Gastrocnemius medialis (tissue), 4 donors: ENCODE results near the gene RAP2A. TPM values are rescaled to one million over a fixed set of nuclear protein-coding genes. Genes with fewer than 3 reads are reported as not detected.

Source experiments
- ATAC-seq, 2 donors: fragments of 150-250 bp; one replicate each; pipeline ENCODE4 v1.9.1; 2016
- DNase-seq, 2 donors: peaks; one replicate each; pipeline ENCODE4 v3.0.0-alpha.2; 2019
- H3K27ac ChIP-seq, 4 donors: fragments of 200-600 bp; sonication (generic); 1 replicate in 1 of 4; 2 replicates in 3 of 4; pipeline ENCODE4 v1.5.1; 2016 to 2018; ENCODE audit warnings: mild to moderate bottlenecking in 2 of 4, moderate library complexity in 1 of 4
- H3K27me3 ChIP-seq, 3 donors: fragments of 200-600 bp; sonication (generic) in 2 of 3; 1 replicate in 1 of 3; 2 replicates in 2 of 3; pipeline versions ENCODE4 v1.5.1 to v1.6.0; 2016 to 2019; ENCODE audit warnings: mild to moderate bottlenecking in 1 of 3, moderate library complexity in 1 of 3
- H3K36me3 ChIP-seq, 2 donors: fragments of 200-600 bp; sonication (generic) in 1 of 2; one replicate each; pipeline ENCODE4 v1.5.1; 2017 to 2018
- H3K4me1 ChIP-seq, 2 donors: fragments of 200-600 bp; sonication (generic) in 1 of 2; one replicate each; pipeline ENCODE4 v1.5.1; 2016 to 2017; ENCODE audit warnings: mild to moderate bottlenecking in 2 of 2
- H3K4me3 ChIP-seq, 4 donors: fragments of 200-600 bp; sonication (generic) in 3 of 4; 1 replicate in 1 of 4; 2 replicates in 3 of 4; pipeline ENCODE4 v1.5.1; 2016 to 2019; ENCODE audit warnings: mild to moderate bottlenecking in 2 of 4
- H3K9me3 ChIP-seq, 3 donors: fragments of 200-600 bp; sonication (generic) in 2 of 3; 1 replicate in 1 of 3; 2 replicates in 2 of 3; pipeline ENCODE4 v1.5.1; 2016 to 2019
- POLR2A ChIP-seq, 2 donors: fragments of 450-650 bp; IDR thresholded peaks; one replicate each; pipeline ENCODE4 v1.6.1; 2017; ENCODE audit warnings: antibody characterized with exemption in 2 of 2, mild to moderate bottlenecking in 2 of 2, moderate library complexity in 2 of 2
- in situ Hi-C, 4 donors: fragments of 200-750 bp; cut with MboI; loops; one replicate each; pipeline versions ENCODE4 v1.15.0 to v1.8.0; 2017; ENCODE audit warnings: low sequenced_read_pairs in 4 of 4
- intact Hi-C: fragments of 100-400 bp; cut with DNase I; formaldehyde crosslinking; loops from one replicate; pipeline ENCODE4 v1.15.1; 2023; ENCODE audit warnings: low total_unique reads
- total RNA-seq, 4 donors: library from RNA; depleted of rRNA; stranded (reverse); fragments of >200 nt; gene quantifications; one replicate each; pipeline versions ENCODE4 v1.1.0 to v1.2.3, GENCODE V29; 2016
- TF ChIP-seq, protein P1 (sequence below), 5 experiments: fragments of 450-650 bp in 3 of 5; fragments of 200-600 bp in 2 of 5; sonication (generic) in 2 of 5; IDR thresholded peaks in 4 of 5; conservative IDR thresholded peaks in 1 of 5; 1 replicate in 4 of 5; 2 replicates in 1 of 5; pipeline ENCODE4 v1.5.1; 2016 to 2019; ENCODE audit warnings: antibody characterized with exemption in 5 of 5, mild to moderate bottlenecking in 3 of 5, moderate library complexity in 3 of 5

Gene RAP2A
- total RNA-seq, 4 donors from 2014 or later: 10.0 to 18.3 (median 15.5) TPM

DNA sequence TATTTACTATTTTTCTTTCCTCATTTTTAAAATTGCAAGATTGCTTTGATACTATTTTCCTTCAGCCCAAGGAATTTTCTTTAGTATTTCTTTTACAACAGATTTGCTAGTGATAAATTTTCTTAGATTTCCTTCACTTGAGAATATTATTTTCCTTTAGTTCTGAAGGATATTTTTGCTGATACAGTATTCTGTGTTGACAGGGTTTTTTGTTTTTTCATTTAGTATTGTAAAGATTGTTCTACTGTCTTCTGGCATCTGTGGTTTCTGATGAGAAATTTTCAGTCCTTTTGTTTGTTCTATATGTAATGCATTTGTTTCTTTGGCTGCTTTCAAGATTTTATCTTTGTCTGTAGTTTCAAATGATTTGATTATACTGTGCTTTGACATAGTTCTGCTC lies 20.7 kb downstream of the RAP2A start:
- Histone ChIP-seq H3K27ac (no peak overlapping the region), H3K36me3 (no peaks in the 10 kb centered on the region), H3K4me3 (no peak overlapping the region), H3K4me1 (peaks cover 5 to 6% of the 10 kb centered on the region in 2 donors), H3K27me3 (no peaks in the 10 kb centered on the region), H3K9me3 (no peaks in the 10 kb centered on the region)
- no peak for TF ChIP-seq POLR2A (IDR thresholded peaks at IDR 0.05)
- intact Hi-C loops (no loop called here), in situ Hi-C loops (no loop called here)
- DNase-seq (no peak), ATAC-seq (no peak)

DNA sequence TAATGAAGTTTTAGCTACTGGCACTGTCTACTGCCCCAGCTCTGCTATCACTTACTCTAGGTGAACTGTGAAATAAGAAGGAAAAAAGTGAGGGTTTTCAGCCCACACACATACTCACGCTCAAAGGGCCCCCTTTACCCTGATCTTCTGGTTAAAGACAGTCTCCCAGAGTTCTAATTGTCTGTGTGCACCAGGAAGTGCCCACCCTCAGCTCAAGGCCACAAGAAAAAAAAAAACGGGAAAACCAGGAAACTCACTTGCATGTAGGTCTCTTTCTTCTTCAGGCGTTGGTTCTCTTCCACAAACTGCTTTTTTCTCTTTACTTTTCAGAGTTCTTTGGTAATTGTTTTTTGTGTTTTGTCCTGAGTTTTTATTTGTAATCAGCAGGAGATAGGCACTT lies 22.1 kb downstream of the RAP2A start:
- no peaks in the 10 kb centered on the region for H3K9me3 ChIP-seq
- no peak for DNase-seq
- H3K4me1 ChIP-seq: peaks cover 10 to 14% of the 10 kb centered on the region in 2 donors
- no peak overlapping the region for H3K4me3 ChIP-seq
- intact Hi-C loops (no loop called here), in situ Hi-C loops (no loop called here)
- H3K27ac ChIP-seq: no peak overlapping the region
- no peak for ATAC-seq
- no peaks in the 10 kb centered on the region for H3K36me3 ChIP-seq
- H3K27me3 ChIP-seq: no peaks in the 10 kb centered on the region
- TF ChIP-seq POLR2A (IDR thresholded peaks at IDR 0.05): no peak
- TF ChIP-seq, protein P1, sequence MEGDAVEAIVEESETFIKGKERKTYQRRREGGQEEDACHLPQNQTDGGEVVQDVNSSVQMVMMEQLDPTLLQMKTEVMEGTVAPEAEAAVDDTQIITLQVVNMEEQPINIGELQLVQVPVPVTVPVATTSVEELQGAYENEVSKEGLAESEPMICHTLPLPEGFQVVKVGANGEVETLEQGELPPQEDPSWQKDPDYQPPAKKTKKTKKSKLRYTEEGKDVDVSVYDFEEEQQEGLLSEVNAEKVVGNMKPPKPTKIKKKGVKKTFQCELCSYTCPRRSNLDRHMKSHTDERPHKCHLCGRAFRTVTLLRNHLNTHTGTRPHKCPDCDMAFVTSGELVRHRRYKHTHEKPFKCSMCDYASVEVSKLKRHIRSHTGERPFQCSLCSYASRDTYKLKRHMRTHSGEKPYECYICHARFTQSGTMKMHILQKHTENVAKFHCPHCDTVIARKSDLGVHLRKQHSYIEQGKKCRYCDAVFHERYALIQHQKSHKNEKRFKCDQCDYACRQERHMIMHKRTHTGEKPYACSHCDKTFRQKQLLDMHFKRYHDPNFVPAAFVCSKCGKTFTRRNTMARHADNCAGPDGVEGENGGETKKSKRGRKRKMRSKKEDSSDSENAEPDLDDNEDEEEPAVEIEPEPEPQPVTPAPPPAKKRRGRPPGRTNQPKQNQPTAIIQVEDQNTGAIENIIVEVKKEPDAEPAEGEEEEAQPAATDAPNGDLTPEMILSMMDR (IDR thresholded peaks at IDR 0.05 in 4 of 5, conservative IDR thresholded peaks at IDR 0.05 in 1 of 5): no peak

DNA sequence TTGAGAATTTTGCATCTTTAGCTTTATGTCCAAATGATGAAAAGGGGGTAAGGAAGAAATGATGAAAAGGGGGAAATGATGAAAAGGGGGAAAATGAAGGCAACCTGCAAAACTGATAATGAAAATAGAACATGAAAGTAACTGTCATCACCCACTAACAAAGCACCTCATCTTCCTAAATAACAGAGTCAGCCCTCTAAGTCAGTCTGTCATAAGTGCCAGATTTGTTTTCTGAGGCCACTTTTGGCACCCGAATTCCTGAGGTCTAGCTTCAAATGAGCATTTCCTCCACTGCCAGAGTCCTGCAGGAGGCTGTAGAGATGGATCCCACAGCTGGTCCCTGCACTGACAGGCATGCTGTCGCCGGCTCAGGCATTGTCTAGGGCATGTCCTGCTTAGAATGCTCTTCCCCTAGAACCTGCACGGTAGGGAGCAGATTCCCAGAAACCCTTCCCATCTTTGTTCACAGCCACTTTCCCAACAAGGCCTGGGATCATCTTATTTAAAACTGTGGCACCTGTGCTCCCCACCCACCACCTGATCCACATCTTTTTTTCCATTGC lies 25.3 kb downstream of the RAP2A start:
- Histone ChIP-seq H3K9me3 (no peaks in the 10 kb centered on the region), H3K27ac (no peak overlapping the region), H3K27me3 (no peaks in the 10 kb centered on the region), H3K4me1 (peaks cover 10 to 14% of the 10 kb centered on the region in 2 donors), H3K4me3 (no peak overlapping the region), H3K36me3 (peaks cover 0 to 5% of the 10 kb centered on the region in 2 donors)
- in situ Hi-C loops: no loop called here
- intact Hi-C loops: no loop called here
- TF ChIP-seq POLR2A (IDR thresholded peaks at IDR 0.05): no peak
- DNase-seq (no peak), ATAC-seq (no peak)

DNA sequence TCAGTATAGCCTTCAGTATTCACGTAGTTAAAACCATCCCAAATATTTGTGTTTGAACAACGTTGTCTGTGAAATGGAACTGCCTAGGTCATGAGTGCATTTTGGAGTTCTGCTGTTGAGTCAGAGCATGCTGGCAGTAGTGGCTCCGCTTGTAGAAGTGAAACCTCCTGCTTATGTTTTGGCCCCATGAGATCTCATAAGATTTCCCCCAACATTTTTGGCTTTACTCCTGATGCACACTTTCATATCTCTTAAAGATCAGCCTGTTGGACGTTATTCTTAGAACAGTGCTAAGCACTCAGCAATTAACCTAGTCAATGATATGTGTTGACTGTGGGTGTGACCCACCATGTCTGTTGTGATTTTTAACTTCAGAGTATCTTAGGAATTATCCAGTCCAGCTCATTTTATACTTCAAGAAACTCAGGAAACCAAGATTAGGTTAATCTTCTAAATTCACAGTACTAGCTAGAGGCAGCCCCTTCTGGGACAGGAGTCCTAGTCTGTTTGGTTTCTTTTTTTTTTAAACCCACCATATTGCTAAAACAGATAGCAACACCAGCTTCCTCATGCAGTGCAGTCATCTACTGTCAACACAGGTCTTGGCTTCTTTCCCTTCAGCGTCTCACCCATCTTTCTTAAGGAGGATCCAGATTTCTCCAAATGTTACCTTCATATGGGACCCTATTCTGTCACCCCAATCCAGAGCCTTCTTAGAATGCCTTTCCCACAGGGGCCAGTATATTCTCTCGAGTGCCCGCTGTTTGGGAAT lies 26.2 kb downstream of the RAP2A start:
- Histone ChIP-seq H3K4me1 (peaks cover 10 to 14% of the 10 kb centered on the region in 2 donors), H3K36me3 (peaks cover 0 to 12% of the 10 kb centered on the region in 2 donors), H3K9me3 (no peaks in the 10 kb centered on the region), H3K27ac (peak overlapping the region in 1 of 4 donors; percentile 30), H3K27me3 (no peaks in the 10 kb centered on the region), H3K4me3 (no peak overlapping the region)
- DNase-seq (no peak), ATAC-seq (peak in 1 of 2 donors; percentile 55)
- no peak for TF ChIP-seq POLR2A (IDR thresholded peaks at IDR 0.05)
- TF ChIP-seq, protein P1 (IDR thresholded peaks at IDR 0.05 in 4 of 5, conservative IDR thresholded peaks at IDR 0.05 in 1 of 5): no peak
- intact Hi-C loops: no loop called here
- in situ Hi-C loops: no loop called here

DNA sequence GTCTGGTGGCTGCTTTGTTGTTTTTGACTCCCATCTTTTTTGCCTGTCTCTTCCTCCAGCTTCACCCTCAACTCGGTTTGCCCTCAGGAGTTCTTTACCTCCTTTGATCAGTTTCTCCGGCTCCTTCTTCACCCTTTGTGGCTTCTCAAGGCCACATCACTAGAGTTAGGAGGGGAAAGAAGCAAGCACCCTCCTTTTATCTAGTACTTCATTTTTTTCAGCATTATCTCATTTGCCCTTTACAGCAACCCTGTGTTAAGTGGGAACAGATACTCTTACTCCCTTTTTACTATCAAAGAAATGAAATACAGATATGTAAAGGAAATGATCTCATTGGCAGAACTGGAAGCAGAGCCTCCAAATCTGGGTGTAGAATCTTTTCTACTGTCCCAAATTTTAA lies 26.9 kb downstream of the RAP2A start:
- TF ChIP-seq, protein P1 (IDR thresholded peaks at IDR 0.05 in 4 of 5, conservative IDR thresholded peaks at IDR 0.05 in 1 of 5): no peak
- no peak for TF ChIP-seq POLR2A (IDR thresholded peaks at IDR 0.05)
- in situ Hi-C loops: no loop called here
- H3K36me3 ChIP-seq: peaks cover 0 to 15% of the 10 kb centered on the region in 2 donors
- H3K27ac ChIP-seq: no peak overlapping the region
- ATAC-seq (no peak), DNase-seq (no peak)
- no peak overlapping the region for H3K4me3 ChIP-seq
- peaks cover 10 to 14% of the 10 kb centered on the region in 2 donors for H3K4me1 ChIP-seq
- intact Hi-C loops: no loop called here
- no peaks in the 10 kb centered on the region for H3K9me3 ChIP-seq
- no peaks in the 10 kb centered on the region for H3K27me3 ChIP-seq
